H1 (cell line): Measurements from ENCODE around the gene GH2. TPM values are rescaled to one million over a fixed set of nuclear protein-coding genes. Genes with fewer than 3 reads are reported as not detected.
A peak's percentile ranks its signal among the peaks of the same experiment; 100 is the strongest.

ENCODE experiments used
- CBX5 ChIP-seq: fragments of 300-800, 300-1000 bp; sonication (generic); IDR thresholded peaks from 2 replicates; pipeline ENCODE4 v1.7.1; 2016; ENCODE audit warnings: antibody characterized with exemption, low read length, low read depth
- CHD7 ChIP-seq: fragments of 300-600 bp; sonication (generic); IDR thresholded peaks from 2 replicates; pipeline ENCODE4 v1.7.1; 2012; ENCODE audit warnings: low read length, moderate library complexity, mild to moderate bottlenecking, inconsistent platforms; ENCODE audit not compliant: insufficient replicate concordance
- CREB1 ChIP-seq: IDR thresholded peaks from 2 replicates; pipeline ENCODE4 v1.6.1; 2012; ENCODE audit warnings: inconsistent platforms
- JUN ChIP-seq: IDR thresholded peaks from 2 replicates; pipeline ENCODE4 v1.6.1; 2011; ENCODE audit warnings: low read depth, mild to moderate bottlenecking, improper control_type of control experiment, low read length
- NRF1 ChIP-seq: IDR thresholded peaks from 2 replicates; pipeline ENCODE4 v1.6.1; 2011; ENCODE audit warnings: mild to moderate bottlenecking, low read depth, low read length, improper control_type of control experiment
- PHF8 ChIP-seq: fragments of 200-600 bp; sonication (generic); conservative IDR thresholded peaks from 2 replicates; pipeline ENCODE4 v1.7.1; 2012; ENCODE audit warnings: low read depth, mild to moderate bottlenecking, inconsistent platforms, low read length, moderate library complexity
- POU5F1 ChIP-seq: IDR thresholded peaks from 2 replicates; pipeline ENCODE4 v1.6.1; 2011; ENCODE audit warnings: low read depth, mild to moderate bottlenecking, low read length, moderate library complexity
- SP4 ChIP-seq: IDR thresholded peaks from 2 replicates; pipeline ENCODE4 v1.6.1; 2012; ENCODE audit warnings: low read length, inconsistent platforms
- SRF ChIP-seq: IDR thresholded peaks from 2 replicates; pipeline ENCODE4 v1.6.1; 2011; ENCODE audit warnings: mild to moderate bottlenecking, low read depth, low read length, moderate library complexity
- SUZ12 ChIP-seq: fragments of 200-600 bp; sonication (generic); IDR thresholded peaks from 2 replicates; pipeline ENCODE4 v1.6.1; 2012; ENCODE audit warnings: mild to moderate bottlenecking, inconsistent platforms, low read length, moderate library complexity, mixed read lengths
- TAF1 ChIP-seq: IDR thresholded peaks from 2 replicates; pipeline ENCODE4 v1.6.1; 2011; ENCODE audit warnings: mild to moderate bottlenecking, low read depth, low read length
- polyA plus RNA-seq, 7 experiments: library from polyadenylated mRNA; depleted of rRNA in 3 of 7; stranded (reverse) in 5 of 7; unstranded in 2 of 7; fragments of >200 nt in 5 of 7; fragments of 200-250 nt in 2 of 7; gene quantifications; 1 replicate in 5 of 7; 2 replicates in 1 of 7; 4 replicates in 1 of 7; pipeline versions ENCODE4 v1.2.1 to v1.2.3, GENCODE V29; 2011 to 2013; ENCODE audit warnings: missing spikeins in 2 of 7, mixed read lengths in 2 of 7
- total RNA-seq: library from RNA; stranded (reverse); fragmentation: NEBNext Ultra II Directional; extraction: Animal tissue kit (Norgen Biotek cat#: 25700); gene quantifications from 2 replicates; pipeline ENCODE4 v1.2.1, GENCODE V29; 2021

Gene GH2
- total and polyA plus RNA-seq, 2 of the 8 experiments (the other 6 are each of a cell fraction or from before 2014, with no cell fraction given): 0.60 to 1.5 TPM

GRCh38 chr17:63842540-63843386 is 39.0 kb downstream of the GH2 start, which contains the start of gene SMARCD2 (continued):
- TF ChIP-seq CHD7 (no peak), POU5F1 (no peak), CBX5 (no peak), TAF1 (peak; percentile 89), NRF1 (peak; percentile 15; the same call in 1 of the 2 replicates), JUN (peak; percentile 91), SUZ12 (no peak), CREB1 (peak; percentile 74), SRF (peak; percentile 51), PHF8 (peak; percentile 40), SP4 (peak; percentile 91)
